ENCODE measurements around the gene HS3ST4.

DNA sequence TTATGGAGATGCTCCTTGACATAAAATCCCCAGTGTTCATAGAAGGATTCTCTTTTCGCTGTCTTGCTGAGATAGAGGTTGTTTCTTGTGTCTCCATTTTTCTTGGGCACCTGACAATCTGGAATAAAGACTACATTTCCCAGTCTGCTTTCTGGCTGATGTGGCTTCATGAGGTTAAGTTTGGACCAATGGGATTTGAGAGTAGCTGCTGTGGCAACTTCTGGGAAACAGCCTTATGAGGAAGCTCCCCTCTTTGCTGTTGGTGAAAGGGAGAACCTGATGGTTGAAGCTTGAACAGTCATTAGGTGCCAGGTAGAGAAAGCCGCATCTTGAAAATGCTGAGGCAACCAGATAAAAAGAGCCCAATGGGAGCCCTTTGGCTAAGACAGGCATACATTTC lies 24.4 kb downstream of the HS3ST4 start:
- no peak for TF ChIP-seq CTCF (IDR thresholded peaks at IDR 0.05; ENCODE audit: insufficient read depth, low read depth, low read length)
- no peak for TF ChIP-seq EZH2 (IDR thresholded peaks at IDR 0.05; ENCODE audit: insufficient read depth, low read length)

Measured in astrocyte (in vitro differentiated cells and primary cell).